ENCODE data around the gene ANKMY1.

ANKMY1 gene

DNA sequence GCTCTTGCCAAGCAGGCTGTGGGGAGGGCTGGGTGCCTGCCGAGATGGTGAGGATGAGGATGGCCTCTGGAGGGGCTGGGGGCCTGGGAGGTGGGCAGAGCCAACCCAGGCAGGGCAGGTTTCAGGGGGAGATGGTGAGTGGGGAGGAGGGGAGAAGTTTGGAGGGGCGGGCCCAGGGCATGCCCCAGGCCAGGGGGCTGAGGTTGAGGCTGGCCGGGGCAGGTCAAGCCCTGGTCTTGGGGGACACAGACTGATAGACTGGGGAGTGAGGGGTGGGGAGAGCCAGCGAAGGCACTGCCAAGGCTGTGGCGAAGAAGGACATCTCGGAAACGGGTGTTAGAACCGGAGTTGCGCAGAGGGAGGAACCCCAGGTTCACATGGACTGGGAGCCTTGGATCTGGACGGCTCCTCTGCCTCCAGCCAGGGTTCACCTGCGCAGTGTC lies 41.4 kb upstream of the ANKMY1 start:
- no peaks in the 10 kb centered on the region for H3K27me3 ChIP-seq (ENCODE audit: control insufficient read depth, insufficient read depth, low read length)
- no peak overlapping the region for H3K27ac ChIP-seq (ENCODE audit: low read length)
- H3K36me3 ChIP-seq (ENCODE audit: control insufficient read depth, low read depth, low read length), result peaks cover 4% of the 10 kb centered on the region
- H3K4me1 ChIP-seq (ENCODE audit: control insufficient read depth, low read depth, low read length), result no peaks in the 10 kb centered on the region
- no peak overlapping the region for H3K4me3 ChIP-seq (ENCODE audit: low read length)
- no peaks in the 10 kb centered on the region for H3K9me3 ChIP-seq (ENCODE audit: control insufficient read depth, low read depth, low read length)
- H3K9ac ChIP-seq (ENCODE audit: low read length), result no peak overlapping the region

DNA sequence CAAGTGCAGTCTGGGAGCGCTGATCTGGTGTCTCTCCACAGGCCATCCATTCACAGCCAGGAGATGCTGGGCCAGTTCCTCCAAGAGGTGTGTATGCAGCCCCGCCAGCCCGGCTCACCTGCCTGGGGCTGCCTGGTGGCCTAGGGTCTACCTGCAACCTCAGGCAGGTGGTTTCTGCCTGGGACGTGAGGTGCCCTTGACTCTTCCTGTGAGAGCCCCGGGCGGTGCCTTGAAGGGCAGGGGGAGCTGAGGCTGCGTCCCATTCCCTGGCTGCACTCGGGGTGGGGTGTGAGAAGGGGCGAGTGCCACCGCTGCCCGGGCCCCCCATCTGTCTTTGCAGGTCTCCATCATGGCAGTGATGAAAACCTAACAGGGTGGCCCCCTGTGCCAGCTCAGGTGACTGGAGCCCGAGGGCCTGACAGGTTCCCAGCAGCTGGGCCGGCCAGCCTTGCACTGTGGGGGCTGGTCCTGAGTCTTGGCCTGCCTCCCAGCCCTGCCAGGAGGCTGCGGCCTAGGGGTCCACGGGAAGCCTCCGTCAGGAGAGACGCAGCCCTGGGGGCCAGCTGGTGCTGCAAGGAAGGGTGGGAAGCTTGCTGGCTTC lies 40.6 kb upstream of the ANKMY1 start:
- Histone ChIP-seq H3K4me1 (ENCODE audit: control insufficient read depth, low read depth, low read length) (no peaks in the 10 kb centered on the region), H3K4me3 (ENCODE audit: low read length) (no peak overlapping the region), H3K9me3 (ENCODE audit: control insufficient read depth, low read depth, low read length) (no peaks in the 10 kb centered on the region), H3K9ac (ENCODE audit: low read length) (no peak overlapping the region), H3K27me3 (ENCODE audit: control insufficient read depth, insufficient read depth, low read length) (no peaks in the 10 kb centered on the region), H3K27ac (ENCODE audit: low read length) (no peak overlapping the region), H3K36me3 (ENCODE audit: control insufficient read depth, low read depth, low read length) (peaks cover 4% of the 10 kb centered on the region)

DNA sequence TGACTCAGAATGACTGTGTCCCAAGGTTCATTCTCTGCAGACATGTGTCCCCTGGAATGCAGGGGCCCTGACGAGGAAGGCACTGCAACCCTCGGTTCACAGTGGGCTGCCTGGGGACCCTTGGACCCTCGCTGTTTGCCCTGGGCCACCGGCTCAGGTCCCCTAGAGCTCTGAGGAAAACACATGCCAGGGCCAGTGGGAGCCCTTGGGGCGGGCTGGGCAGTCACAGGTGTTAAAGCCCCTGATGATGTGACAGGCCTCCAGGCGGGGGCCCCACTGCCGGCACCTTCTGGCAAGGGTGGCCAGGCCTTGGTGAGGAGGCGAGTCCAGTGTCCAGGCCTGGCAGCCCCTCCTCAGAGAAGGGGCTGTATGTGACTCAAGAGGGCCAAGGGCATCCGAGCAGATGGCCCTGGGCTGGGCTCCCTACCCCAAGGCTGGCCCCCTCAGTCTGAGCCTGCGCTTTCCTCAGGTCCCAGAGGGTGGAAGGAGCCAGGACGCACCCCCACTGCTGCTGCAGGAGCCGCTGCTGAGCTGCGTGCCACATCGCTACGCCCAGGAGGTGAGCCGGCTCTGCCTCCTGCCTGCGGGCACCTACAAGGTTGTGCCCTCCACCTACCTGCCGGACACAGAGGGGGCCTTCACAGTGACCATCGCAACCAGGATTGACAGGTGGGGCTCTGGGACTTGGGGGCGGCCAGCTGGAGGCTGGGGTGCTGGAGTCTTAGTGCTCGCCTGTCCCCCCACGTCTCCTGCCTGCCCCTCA lies 39.8 kb upstream of the ANKMY1 start:
- Histone ChIP-seq H3K9me3 (ENCODE audit: control insufficient read depth, low read depth, low read length) (no peaks in the 10 kb centered on the region), H3K9ac (ENCODE audit: low read length) (no peak overlapping the region), H3K27me3 (ENCODE audit: control insufficient read depth, insufficient read depth, low read length) (no peaks in the 10 kb centered on the region), H3K27ac (ENCODE audit: low read length) (no peak overlapping the region), H3K36me3 (ENCODE audit: control insufficient read depth, low read depth, low read length) (peaks cover 4% of the 10 kb centered on the region), H3K4me3 (ENCODE audit: low read length) (no peak overlapping the region), H3K4me1 (ENCODE audit: control insufficient read depth, low read depth, low read length) (no peaks in the 10 kb centered on the region)

DNA sequence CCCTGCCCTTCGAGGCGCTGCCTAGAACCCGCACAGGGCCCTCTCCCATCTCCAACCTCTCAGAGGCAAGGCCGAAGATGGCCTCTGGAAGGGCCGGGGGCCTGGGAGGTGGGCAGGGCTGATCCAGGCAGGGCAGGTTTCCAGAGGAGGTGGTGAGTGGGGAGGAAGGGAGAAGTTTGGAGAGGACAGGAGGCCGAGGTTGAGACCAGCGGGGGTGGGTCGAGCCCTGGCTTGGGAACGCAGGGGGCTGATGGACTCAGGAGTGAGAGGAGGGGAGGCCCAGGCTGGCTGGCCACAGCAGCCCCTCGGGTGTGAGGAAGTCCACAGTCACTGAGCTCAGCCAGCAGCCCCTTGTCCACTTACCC lies 39.2 kb upstream of the ANKMY1 start:
- Histone ChIP-seq H3K27me3 (ENCODE audit: control insufficient read depth, insufficient read depth, low read length) (no peaks in the 10 kb centered on the region), H3K4me3 (ENCODE audit: low read length) (no peak overlapping the region), H3K9ac (ENCODE audit: low read length) (no peak overlapping the region), H3K9me3 (ENCODE audit: control insufficient read depth, low read depth, low read length) (no peaks in the 10 kb centered on the region), H3K4me1 (ENCODE audit: control insufficient read depth, low read depth, low read length) (no peaks in the 10 kb centered on the region), H3K36me3 (ENCODE audit: control insufficient read depth, low read depth, low read length) (peaks cover 4% of the 10 kb centered on the region), H3K27ac (ENCODE audit: low read length) (no peak overlapping the region)

DNA sequence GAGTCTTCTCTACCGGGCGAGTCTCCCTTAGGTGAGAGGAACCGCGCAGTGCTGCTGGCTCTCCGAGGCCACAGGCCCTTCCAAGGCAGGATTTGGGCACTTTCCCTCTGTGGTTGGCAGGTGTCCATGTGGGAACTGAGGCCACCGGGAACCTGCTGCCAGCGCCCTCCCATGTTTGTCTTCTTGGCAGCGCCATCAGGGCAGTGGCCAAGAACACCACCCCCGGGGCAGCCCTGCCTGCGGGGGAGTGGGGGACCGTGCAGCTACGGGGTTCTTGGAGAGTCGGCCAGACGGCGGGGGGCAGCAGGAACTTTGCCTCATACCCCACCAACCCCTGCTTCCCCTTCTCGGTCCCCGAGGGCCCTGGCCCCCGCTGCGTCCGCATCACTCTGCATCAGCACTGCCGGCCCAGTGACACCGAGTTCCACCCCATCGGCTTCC lies 38.7 kb upstream of the ANKMY1 start:
- Histone ChIP-seq H3K27ac (ENCODE audit: low read length) (no peak overlapping the region), H3K4me1 (ENCODE audit: control insufficient read depth, low read depth, low read length) (no peaks in the 10 kb centered on the region), H3K9me3 (ENCODE audit: control insufficient read depth, low read depth, low read length) (no peaks in the 10 kb centered on the region)

DNA sequence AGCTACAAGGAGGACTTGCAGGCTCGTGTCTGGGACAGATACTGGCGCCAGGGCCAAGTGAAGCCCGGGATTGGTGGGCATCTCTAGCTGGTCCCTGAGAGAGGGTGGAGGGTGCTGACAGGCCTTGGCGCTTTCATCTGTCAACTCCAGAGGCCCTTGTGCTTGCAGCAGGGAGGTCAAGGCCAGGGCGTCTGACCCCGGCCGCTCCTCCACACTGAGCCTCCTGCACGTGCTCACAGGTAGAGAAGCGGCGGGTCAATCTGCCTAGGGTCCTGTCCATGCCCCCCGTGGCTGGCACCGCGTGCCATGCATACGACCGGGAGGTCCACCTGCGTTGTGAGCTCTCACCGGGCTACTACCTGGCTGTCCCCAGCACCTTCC lies 38.3 kb upstream of the ANKMY1 start:
- Histone ChIP-seq H3K36me3 (ENCODE audit: control insufficient read depth, low read depth, low read length) (peaks cover 4% of the 10 kb centered on the region), H3K27me3 (ENCODE audit: control insufficient read depth, insufficient read depth, low read length) (no peaks in the 10 kb centered on the region), H3K4me1 (ENCODE audit: control insufficient read depth, low read depth, low read length) (no peaks in the 10 kb centered on the region), H3K9ac (ENCODE audit: low read length) (no peak overlapping the region), H3K9me3 (ENCODE audit: control insufficient read depth, low read depth, low read length) (no peaks in the 10 kb centered on the region), H3K27ac (ENCODE audit: low read length) (no peak overlapping the region), H3K4me3 (ENCODE audit: low read length) (no peak overlapping the region)

More for the DNA sequence above, 38.7 kb upstream of the ANKMY1 start:
- Histone ChIP-seq H3K4me3 (ENCODE audit: low read length) (no peak overlapping the region), H3K27me3 (ENCODE audit: control insufficient read depth, insufficient read depth, low read length) (no peaks in the 10 kb centered on the region), H3K36me3 (ENCODE audit: control insufficient read depth, low read depth, low read length) (peaks cover 4% of the 10 kb centered on the region), H3K9ac (ENCODE audit: low read length) (no peak overlapping the region)

DNA sequence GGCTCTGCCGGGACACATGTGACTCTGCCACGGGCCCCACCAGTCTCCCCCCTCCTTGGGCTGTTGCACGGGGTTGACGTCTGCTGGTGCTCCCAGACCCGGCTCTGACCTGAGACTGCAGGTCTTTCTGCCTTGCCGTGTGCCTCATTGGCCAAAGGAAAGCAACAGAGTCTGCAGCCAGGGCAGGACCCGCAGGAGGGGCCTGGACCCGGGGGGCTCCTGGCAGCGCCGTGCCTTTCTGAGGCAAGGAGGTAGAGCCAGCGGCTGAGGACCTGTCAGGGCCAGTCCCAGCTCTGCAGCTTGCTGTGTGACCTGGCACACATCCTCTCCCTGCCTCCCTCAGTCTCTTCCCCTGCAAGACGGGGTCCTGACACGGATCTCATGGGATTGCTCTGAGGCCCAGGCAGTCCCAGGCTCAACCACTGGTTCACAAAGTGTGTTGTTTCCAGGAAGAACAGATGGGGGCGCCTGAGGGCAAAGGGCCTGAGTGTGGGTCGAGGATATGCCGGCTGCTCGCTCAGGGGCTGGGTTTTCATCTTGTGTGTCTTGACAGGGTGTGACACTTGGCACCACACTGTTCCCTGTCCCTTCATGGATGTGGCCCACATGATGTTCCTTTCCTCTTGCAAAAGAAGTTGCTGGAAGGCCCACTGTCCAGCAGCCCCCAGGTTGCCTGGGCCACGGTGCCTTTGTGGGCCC lies 37.7 kb upstream of the ANKMY1 start:
- Histone ChIP-seq H3K36me3 (ENCODE audit: control insufficient read depth, low read depth, low read length) (peaks cover 4% of the 10 kb centered on the region), H3K4me3 (ENCODE audit: low read length) (no peak overlapping the region), H3K9me3 (ENCODE audit: control insufficient read depth, low read depth, low read length) (no peaks in the 10 kb centered on the region), H3K9ac (ENCODE audit: low read length) (no peak overlapping the region), H3K4me1 (ENCODE audit: control insufficient read depth, low read depth, low read length) (no peaks in the 10 kb centered on the region), H3K27me3 (ENCODE audit: control insufficient read depth, insufficient read depth, low read length) (no peaks in the 10 kb centered on the region), H3K27ac (ENCODE audit: low read length) (no peak overlapping the region)

DNA sequence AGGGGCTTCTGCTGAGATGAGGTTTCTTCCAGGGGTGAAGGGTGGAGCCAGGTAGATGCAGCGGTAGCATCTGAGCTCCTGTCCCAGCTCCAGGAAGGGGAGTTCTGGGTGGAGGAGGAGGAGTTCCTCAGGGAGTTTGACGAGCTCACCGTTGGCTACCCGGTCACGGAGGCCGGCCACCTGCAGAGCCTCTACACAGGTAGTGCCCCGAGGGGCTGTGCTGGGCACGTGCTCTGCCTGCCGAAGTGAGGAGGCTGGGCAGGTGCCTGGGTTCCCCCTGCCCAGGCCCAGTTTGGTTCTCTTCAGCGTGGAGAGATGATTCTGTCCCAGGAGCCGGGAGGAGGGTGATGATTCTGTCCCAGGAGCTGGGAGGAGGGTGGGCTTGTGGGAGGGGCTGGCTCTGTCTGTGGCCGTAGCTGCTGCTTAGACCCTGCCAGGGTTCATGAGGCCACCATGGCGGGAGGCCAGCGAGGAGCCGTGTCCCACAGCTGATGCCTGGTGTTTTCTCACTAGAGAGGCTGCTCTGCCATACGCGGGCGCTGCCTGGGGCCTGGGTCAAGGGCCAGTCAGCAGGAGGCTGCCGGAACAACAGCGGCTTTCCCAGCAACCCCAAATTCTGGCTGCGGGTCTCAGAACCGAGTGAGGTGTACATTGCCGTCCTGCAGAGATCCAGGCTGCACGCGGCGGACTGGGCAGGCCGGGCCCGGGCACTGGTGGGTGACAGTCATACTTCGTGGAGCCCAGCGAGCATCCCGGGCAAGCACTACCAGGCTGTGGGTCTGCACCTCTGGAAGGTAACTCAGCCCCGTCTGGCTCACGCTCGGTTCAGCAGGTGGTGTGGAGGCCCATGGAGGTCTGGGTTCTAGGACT lies 37.0 kb upstream of the ANKMY1 start:
- Histone ChIP-seq H3K9ac (ENCODE audit: low read length) (no peak overlapping the region), H3K4me3 (ENCODE audit: low read length) (no peak overlapping the region)

DNA sequence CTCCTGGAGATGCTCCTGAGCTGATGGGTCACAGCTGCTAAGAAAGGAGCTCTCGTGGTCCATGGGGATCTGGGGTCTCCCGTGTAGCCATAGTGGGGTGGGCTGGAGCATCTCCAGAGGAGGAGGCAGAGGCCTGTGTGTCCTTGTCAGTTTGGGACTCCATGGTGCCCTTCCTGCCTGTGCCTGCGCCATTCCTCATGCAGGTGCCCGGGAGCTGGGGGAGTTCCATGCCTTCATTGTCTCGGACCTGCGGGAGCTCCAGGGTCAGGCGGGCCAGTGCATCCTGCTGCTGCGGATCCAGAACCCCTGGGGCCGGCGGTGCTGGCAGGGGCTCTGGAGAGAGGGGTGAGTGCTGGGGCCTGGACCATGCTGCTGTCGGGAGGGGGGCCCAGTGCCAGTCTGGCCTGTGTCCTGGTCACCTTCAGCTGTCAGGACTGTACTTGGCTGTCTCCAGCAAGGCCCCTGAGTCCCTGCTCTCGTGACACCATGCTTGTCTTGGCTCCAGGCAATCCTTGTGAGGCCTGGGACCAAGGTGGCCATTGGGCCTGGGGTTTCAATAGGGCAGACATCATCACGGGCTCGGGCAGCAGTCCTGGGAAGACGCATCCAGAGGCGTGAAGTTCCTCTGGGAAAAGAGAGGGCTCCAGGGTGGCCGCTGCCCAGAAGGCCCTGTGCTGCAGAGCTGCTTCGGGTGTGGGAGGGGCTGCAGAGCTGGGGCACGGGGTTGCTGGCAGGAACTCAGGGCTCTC lies 36.1 kb upstream of the ANKMY1 start:
- Histone ChIP-seq H3K4me1 (ENCODE audit: control insufficient read depth, low read depth, low read length) (no peaks in the 10 kb centered on the region), H3K27ac (ENCODE audit: low read length) (no peak overlapping the region), H3K27me3 (ENCODE audit: control insufficient read depth, insufficient read depth, low read length) (no peaks in the 10 kb centered on the region), H3K4me3 (ENCODE audit: low read length) (no peak overlapping the region), H3K9ac (ENCODE audit: low read length) (no peak overlapping the region), H3K36me3 (ENCODE audit: control insufficient read depth, low read depth, low read length) (peaks cover 7% of the 10 kb centered on the region), H3K9me3 (ENCODE audit: control insufficient read depth, low read depth, low read length) (no peaks in the 10 kb centered on the region)

More for the DNA sequence above, 37.0 kb upstream of the ANKMY1 start:
- Histone ChIP-seq H3K27me3 (ENCODE audit: control insufficient read depth, insufficient read depth, low read length) (no peaks in the 10 kb centered on the region), H3K9me3 (ENCODE audit: control insufficient read depth, low read depth, low read length) (no peaks in the 10 kb centered on the region), H3K27ac (ENCODE audit: low read length) (no peak overlapping the region), H3K4me1 (ENCODE audit: control insufficient read depth, low read depth, low read length) (no peaks in the 10 kb centered on the region), H3K36me3 (ENCODE audit: control insufficient read depth, low read depth, low read length) (peaks cover 5% of the 10 kb centered on the region)

DNA sequence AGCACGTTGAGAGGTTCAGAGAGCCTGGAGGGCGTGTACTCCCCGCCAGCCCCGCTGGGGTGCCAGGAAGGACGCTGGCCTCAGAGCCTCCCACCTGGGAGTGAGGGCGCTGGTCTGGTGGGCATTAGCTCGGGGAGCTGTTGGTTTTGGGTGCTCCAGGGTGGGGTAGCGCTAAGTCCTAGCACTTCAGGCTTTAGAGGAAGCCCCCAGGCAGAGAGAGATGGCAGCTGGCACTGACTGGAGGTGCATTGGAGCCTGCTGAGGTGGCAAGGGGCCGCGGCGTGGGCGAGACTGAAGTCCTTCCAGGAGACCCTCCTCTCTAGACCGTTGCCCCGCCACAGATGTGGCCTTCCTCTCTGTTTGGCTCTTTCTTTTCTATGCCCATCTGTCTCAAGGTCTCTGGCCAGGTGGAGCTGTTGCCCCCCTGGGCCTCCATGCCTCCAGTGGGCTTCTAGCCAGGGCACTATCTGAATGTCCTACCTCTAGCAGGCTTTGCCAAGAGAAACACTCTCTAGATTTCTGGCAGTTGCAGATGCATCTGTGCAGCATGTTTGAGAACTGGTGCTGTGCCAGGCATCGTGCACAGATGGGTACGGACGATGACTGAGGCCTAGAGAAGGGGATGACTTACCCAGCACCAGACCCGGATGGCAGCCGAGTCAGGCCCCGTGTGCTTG lies 35.4 kb upstream of the ANKMY1 start:
- no peaks in the 10 kb centered on the region for H3K9me3 ChIP-seq (ENCODE audit: control insufficient read depth, low read depth, low read length)
- H3K27ac ChIP-seq (ENCODE audit: low read length), result no peak overlapping the region
- H3K4me3 ChIP-seq (ENCODE audit: low read length), result no peak overlapping the region
- peaks cover 6% of the 10 kb centered on the region for H3K36me3 ChIP-seq (ENCODE audit: control insufficient read depth, low read depth, low read length)
- no peaks in the 10 kb centered on the region for H3K27me3 ChIP-seq (ENCODE audit: control insufficient read depth, insufficient read depth, low read length)
- no peaks in the 10 kb centered on the region for H3K4me1 ChIP-seq (ENCODE audit: control insufficient read depth, low read depth, low read length)
- no peak overlapping the region for H3K9ac ChIP-seq (ENCODE audit: low read length)
